ENCODE results near the gene RNF167. TPM values are rescaled to one million over a fixed set of nuclear protein-coding genes. Genes with fewer than 3 reads are reported as not detected.
"Not testable (repeated sequence)": the region's sequence is repeated elsewhere in the genome, so short reads cannot be mapped to it uniquely, and the experiment has no call there.

RNF167 gene
- total RNA-seq, 4 donors from 2014 or later: 57.2 to 348 (median 73.7) TPM

- peak overlapping the region in 2 of 4 donors; percentile 4 to 53 for H3K27ac ChIP-seq
- intact Hi-C loops (cut with DNase I; ENCODE audit: low total_unique reads) (loop anchor here (5.0 kb wide), 1 partner anchor 154 kb away; no protein-coding TSS in a partner anchor), in situ Hi-C loops (cut with MboI; ENCODE audit: low pct_ligation_motif_present in 1 of 4, low pct_unique_long_range_greater_than_20kb in 1 of 4, low sequenced_read_pairs in 3 of 4) (loop anchor here in 2 of 4 donors (25.0 kb wide), 1 partner anchor 154 kb away; no protein-coding TSS in a partner anchor)
- no peak overlapping the region for H3K4me3 ChIP-seq
- 71 to 83% methylated on average over 4 to 10 of the region's 10 CpGs for WGBS, 2 donors (ENCODE audit: low coverage in 1 of 2)
- H3K36me3 ChIP-seq: no peaks in the 10 kb centered on the region
- no peak for DNase-seq
- H3K27me3 ChIP-seq: no peaks in the 10 kb centered on the region
- H3K9me3 ChIP-seq: no peaks in the 10 kb centered on the region
- H3K4me1 ChIP-seq: peaks cover 3 to 12% (median 7%) of the 10 kb centered on the region in 4 donors
- TF ChIP-seq EP300 (IDR thresholded peaks at IDR 0.05; ENCODE audit: low read depth): no peak
- no peak for TF ChIP-seq CTCF (IDR thresholded peaks at IDR 0.05)
- no peak for TF ChIP-seq POLR2AphosphoS5 (IDR thresholded peaks at IDR 0.05)
- TF ChIP-seq POLR2A (IDR thresholded peaks at IDR 0.05): no peak
Observed at GRCh38 chr17:4908301-4908700, 31.8 kb upstream of the RNF167 start.

- 20 to 23% methylated on average over 2 to 20 of the region's 20 CpGs for WGBS, 2 donors (ENCODE audit: low coverage in 1 of 2)
- peaks cover 3 to 11% (median 7%) of the 10 kb centered on the region in 4 donors for H3K4me1 ChIP-seq
- in situ Hi-C loops (cut with MboI; ENCODE audit: low pct_ligation_motif_present in 1 of 4, low pct_unique_long_range_greater_than_20kb in 1 of 4, low sequenced_read_pairs in 3 of 4) (loop anchor here in 2 of 4 donors (25.0 kb wide), 1 partner anchor 153 kb away; no protein-coding TSS in a partner anchor), intact Hi-C loops (cut with DNase I; ENCODE audit: low total_unique reads) (loop anchor here (5.0 kb wide), 1 partner anchor 153 kb away; no protein-coding TSS in a partner anchor)
- no peak overlapping the region for H3K4me3 ChIP-seq
- H3K27me3 ChIP-seq: no peaks in the 10 kb centered on the region
- no peaks in the 10 kb centered on the region for H3K9me3 ChIP-seq
- peak; percentile 90 for DNase-seq
- TF ChIP-seq CTCF (IDR thresholded peaks at IDR 0.05) (peak; percentile 79 to 96 (median 84)), POLR2AphosphoS5 (IDR thresholded peaks at IDR 0.05) (peak in 2 of 3 donors; percentile 20 to 46), POLR2A (IDR thresholded peaks at IDR 0.05) (no peak), EP300 (IDR thresholded peaks at IDR 0.05; ENCODE audit: low read depth) (no peak)
- no peaks in the 10 kb centered on the region for H3K36me3 ChIP-seq
- peak overlapping the region in 3 of 4 donors; percentile 4 to 53 (median 52) for H3K27ac ChIP-seq
Observed at GRCh38 chr17:4908711-4909496, 31.2 kb upstream of the RNF167 start.

GRCh38 chr17:4913994-4914393 lies 26.1 kb upstream of the RNF167 start:
- TF ChIP-seq CTCF (IDR thresholded peaks at IDR 0.05): peak in 1 of 5 experiments; percentile 25
- no peak for TF ChIP-seq POLR2AphosphoS5 (IDR thresholded peaks at IDR 0.05)
- H3K27ac ChIP-seq: no peak overlapping the region
- intact Hi-C loops (cut with DNase I; ENCODE audit: low total_unique reads): no loop called here
- 38 to 53% methylated on average over 1 of the region's 1 CpG for WGBS, 2 donors (ENCODE audit: low coverage in 1 of 2)
- no peaks in the 10 kb centered on the region for H3K36me3 ChIP-seq
- DNase-seq: no peak
- H3K4me1 ChIP-seq: peaks cover 3 to 13% (median 10%) of the 10 kb centered on the region in 4 donors
- in situ Hi-C loops (cut with MboI; ENCODE audit: low pct_ligation_motif_present in 1 of 4, low pct_unique_long_range_greater_than_20kb in 1 of 4, low sequenced_read_pairs in 3 of 4): loop anchor here in 3 of 4 donors (5.0 to 25.0 kb wide), 4 partner anchors 61 to 151 kb away; partner anchors contain the start of gene CAMTA2 (in 1 of the 3)
- H3K4me3 ChIP-seq: no peak overlapping the region
- no peaks in the 10 kb centered on the region for H3K27me3 ChIP-seq
- H3K9me3 ChIP-seq: no peaks in the 10 kb centered on the region

GRCh38 chr17:4914551-4914950 lies 25.5 kb upstream of the RNF167 start:
- H3K4me3 ChIP-seq; H3K4me1 ChIP-seq; H3K27ac ChIP-seq; H3K36me3 ChIP-seq; intact Hi-C loops (cut with DNase I; ENCODE audit: low total_unique reads); H3K27me3 ChIP-seq; H3K9me3 ChIP-seq; DNase-seq: not testable (repeated sequence)
- in situ Hi-C loops (cut with MboI; ENCODE audit: low pct_ligation_motif_present in 1 of 4, low pct_unique_long_range_greater_than_20kb in 1 of 4, low sequenced_read_pairs in 3 of 4): loop anchor here in 3 of 4 donors (5.0 to 25.0 kb wide), 4 partner anchors 60 to 150 kb away; partner anchors contain the start of gene CAMTA2 (in 1 of the 3)
- WGBS, 2 donors (ENCODE audit: low coverage in 1 of 2): 76 to 80% methylated on average over 3 to 4 of the region's 4 CpGs
